HepG2 (cell line): ENCODE results near the gene RAB38. TPM values are rescaled to one million over a fixed set of nuclear protein-coding genes. Genes with fewer than 3 reads are reported as not detected.

Experiments used
- ATAC-seq: fragments of 200-7000 bp; cut with Tn5 transposase; 3 replicates; pipeline ENCODE4 v1.9.1; 2020; ENCODE audit warnings: mild to moderate bottlenecking, moderate library complexity
- BruUV-seq: library from RNA; stranded (reverse); fragments of 400-500 nt; replicated peaks from 2 replicates; lab custom pipeline; 2021; lab: Mats Ljungman, UMichigan
- CTCF ChIA-PET: fragments of 300-600 bp; formaldehyde crosslinking; extraction: SDS; loops from one replicate; lab custom pipeline; 2021; ENCODE audit warnings: low total read pairs, inconsistent platforms, low intra/inter-chr PET ratio; lab: Yijun Ruan, JAX
- POLR2A ChIA-PET: fragments of 350-600 bp; sonication (Branson Sonifier 250); formaldehyde crosslinking; loops from one replicate; lab custom pipeline; 2020; ENCODE audit warnings: antibody characterized with exemption, inconsistent platforms; lab: Yijun Ruan, JAX
- DNase-seq: peaks from one replicate; pipeline ENCODE4 v3.0.0-alpha.2; 2015; ENCODE audit warnings: low spot score
- FAIRE-seq: peaks from 3 replicates; lab custom pipeline; 2011; peaks lifted over from hg19 to GRCh38; lab: Jason Lieb, UNC
- H2AFZ ChIP-seq: one replicate; pipeline ENCODE4 v1.6.1; 2011; ENCODE audit warnings: low read length, inconsistent platforms
- H3K27ac ChIP-seq: fragments of 300-600 bp; 3 replicates; pipeline ENCODE4 v1.8.0; 2011; ENCODE audit warnings: mixed run types, mild to moderate bottlenecking, mixed read lengths, low read length, inconsistent platforms; ENCODE audit not compliant: insufficient read depth; ENCODE audit errors: extremely low read length
- H3K27me3 ChIP-seq, 2 experiments: fragments of 200-600 bp in 1 of 2; 2 replicates in 1 of 2; 3 replicates in 1 of 2; pipeline versions ENCODE4 v1.6.0 to v1.8.0; 2011; ENCODE audit warnings: low read length in 2 of 2, mild to moderate bottlenecking in 2 of 2, moderate library complexity in 2 of 2, inconsistent platforms in 1 of 2; ENCODE audit not compliant: insufficient read depth in 2 of 2, control insufficient read depth in 1 of 2
- H3K36me3 ChIP-seq, 2 experiments: fragments of 200-600 bp in 1 of 2; replicated peaks in 1 of 2; 2 replicates in 1 of 2; 3 replicates in 1 of 2; pipeline versions ENCODE4 v1.5.1 to v1.8.0; 2011; ENCODE audit warnings: low read length in 2 of 2, inconsistent platforms in 1 of 2; ENCODE audit not compliant: insufficient read depth in 2 of 2, control insufficient read depth in 1 of 2
- H3K4me1 ChIP-seq: 2 replicates; pipeline ENCODE4 v1.5.1; 2012; ENCODE audit warnings: low read length, inconsistent platforms; ENCODE audit not compliant: insufficient read depth
- H3K4me2 ChIP-seq: 2 replicates; pipeline ENCODE4 v1.6.0; 2011; ENCODE audit warnings: low read depth, low read length, inconsistent platforms
- H3K4me3 ChIP-seq, 3 experiments: fragments of 200-600 bp in 1 of 3; sonication (generic), shearing (Covaris generic) in 1 of 3; replicated peaks in 1 of 3; 2 replicates each; pipeline ENCODE4 v1.5.1; 2011 to 2016; ENCODE audit warnings: low read length in 3 of 3, inconsistent platforms in 2 of 3, low read depth in 2 of 3, mild to moderate bottlenecking in 2 of 3, control low read depth in 1 of 3, mixed read lengths in 1 of 3; ENCODE audit not compliant: insufficient read depth in 1 of 3
- H3K79me2 ChIP-seq: one replicate; pipeline ENCODE4 v1.6.1; 2011; ENCODE audit warnings: low read length, inconsistent platforms; ENCODE audit not compliant: insufficient read depth
- H3K9ac ChIP-seq: 2 replicates; pipeline ENCODE4 v1.6.0; 2011; ENCODE audit warnings: mild to moderate bottlenecking, low read depth, low read length, inconsistent platforms; ENCODE audit not compliant: insufficient read depth
- H3K9me3 ChIP-seq: 2 replicates; pipeline ENCODE4 v1.5.1; 2012; ENCODE audit warnings: mild to moderate bottlenecking, low read length
- H4K20me1 ChIP-seq: 2 replicates; pipeline ENCODE4 v1.6.0; 2011; ENCODE audit warnings: inconsistent platforms, mild to moderate bottlenecking, low read length, moderate library complexity; ENCODE audit not compliant: insufficient read depth
- ATAD3A ChIP-seq: sonication (generic); formaldehyde crosslinking; IDR thresholded peaks from 2 replicates; pipeline ENCODE4 v1.4.0; 2020; ENCODE audit warnings: missing genetic modification reagents
- ATF1 ChIP-seq: IDR thresholded peaks from 2 replicates; pipeline ENCODE4 v1.6.1; 2016; ENCODE audit warnings: mild to moderate bottlenecking, control low read depth
- CBFB ChIP-seq: sonication (generic); formaldehyde crosslinking; IDR thresholded peaks from 2 replicates; pipeline ENCODE4 v1.4.0; 2020; ENCODE audit warnings: missing genetic modification reagents
- HNF4G ChIP-seq, 2 experiments: sonication (generic) in 1 of 2; formaldehyde crosslinking in 1 of 2; IDR thresholded peaks; 2 replicates each; pipeline versions ENCODE4 v1.4.0 to v1.6.1; 2011 to 2020; ENCODE audit warnings: borderline replicate concordance in 2 of 2, low read depth in 2 of 2, mild to moderate bottlenecking in 2 of 2, low read length in 1 of 2, missing genetic modification reagents in 1 of 2, moderate library complexity in 1 of 2
- PITX1 ChIP-seq: sonication (generic); formaldehyde crosslinking; IDR thresholded peaks from 2 replicates; pipeline ENCODE4 v1.5.1; 2020; ENCODE audit warnings: mild to moderate bottlenecking, missing genetic modification reagents
- POLR2A ChIP-seq, 2 experiments: IDR thresholded peaks; 2 replicates each; pipeline ENCODE4 v1.6.1; 2011; ENCODE audit warnings: low read depth in 2 of 2, low read length in 2 of 2, mild to moderate bottlenecking in 1 of 2, moderate library complexity in 1 of 2; ENCODE audit not compliant: insufficient read depth in 1 of 2
- RXRB ChIP-seq: IDR thresholded peaks from 2 replicates; pipeline ENCODE4 v1.6.1; 2016; ENCODE audit warnings: borderline replicate concordance, missing genetic modification reagents, missing compliant biosample characterization
- SETDB1 ChIP-seq: sonication (generic); formaldehyde crosslinking; IDR thresholded peaks from 2 replicates; pipeline ENCODE4 v1.5.1; 2020; ENCODE audit warnings: missing genetic modification reagents, mild to moderate bottlenecking, borderline replicate concordance
- ZBTB37 ChIP-seq: sonication (generic); formaldehyde crosslinking; IDR thresholded peaks from 2 replicates; pipeline ENCODE4 v1.4.0; 2020; ENCODE audit warnings: mild to moderate bottlenecking, missing genetic modification reagents
- ZFP37 ChIP-seq: sonication (generic); formaldehyde crosslinking; IDR thresholded peaks from 2 replicates; pipeline ENCODE4 v1.4.0; 2020; ENCODE audit warnings: missing genetic modification reagents, borderline replicate concordance
- ZNF260 ChIP-seq: sonication (generic); formaldehyde crosslinking; IDR thresholded peaks from 2 replicates; pipeline ENCODE4 v1.4.0; 2020; ENCODE audit warnings: missing genetic modification reagents, low read depth, mild to moderate bottlenecking, borderline replicate concordance
- ZNF33A ChIP-seq: sonication (generic); formaldehyde crosslinking; IDR thresholded peaks from 2 replicates; pipeline ENCODE4 v1.5.1; 2020; ENCODE audit warnings: missing genetic modification reagents, mild to moderate bottlenecking, moderate library complexity, borderline replicate concordance
- ZNF350 ChIP-seq: sonication (generic); formaldehyde crosslinking; IDR thresholded peaks from 2 replicates; pipeline ENCODE4 v1.4.0; 2020; ENCODE audit warnings: mild to moderate bottlenecking, low read depth, missing genetic modification reagents, borderline replicate concordance
- ZNF616 ChIP-seq: sonication (generic); formaldehyde crosslinking; IDR thresholded peaks from 2 replicates; pipeline ENCODE4 v1.5.0; 2020; ENCODE audit warnings: low read depth, mild to moderate bottlenecking, missing genetic modification reagents
- WGBS: methylation state at CpG from one replicate; pipeline ENCODE4 v1.1.6; 2017; ENCODE audit warnings: low lambda C conversion rate; 5-methylcytosine and 5-hydroxymethylcytosine counted together
- in situ Hi-C: cut with HindIII; loops from 2 replicates; pipeline ENCODE4 v1.10.0; 2017; ENCODE audit warnings: low pct_unique_long_range_greater_than_20kb; ENCODE audit not compliant: extremely low pct_ligation_motif_present
- intact Hi-C: fragments of 100-400 bp; cut with micrococcal nuclease; formaldehyde crosslinking; loops from one replicate; pipeline ENCODE4 v1.10.0; 2022; ENCODE audit not compliant: unreplicated experiment
- polyA plus RNA-seq, 8 experiments: library from polyadenylated mRNA; depleted of rRNA in 3 of 8; stranded (reverse) in 7 of 8; unstranded in 1 of 8; fragments of >200 nt; fragmentation: Illumina TruSeq in 4 of 8; extraction: Trizol in 4 of 8; gene quantifications; 2 replicates each; pipeline versions ENCODE4 v1.2.1 to v1.2.3, GENCODE V29; 2011 to 2016; ENCODE audit warnings: low read depth in 4 of 8, missing spikeins in 1 of 8, mixed read lengths in 1 of 8; ENCODE audit not compliant: insufficient read depth in 1 of 8
- total RNA-seq, 5 experiments: library from RNA; depleted of rRNA; stranded (reverse); fragments of >200 nt; fragmentation: Illumina TruSeq; extraction: Trizol; gene quantifications; 2 replicates each; pipeline ENCODE4 v1.2.3, GENCODE V29; 2016; ENCODE audit warnings: low read depth in 1 of 5
- TF ChIP-seq, protein P1 (sequence below): IDR thresholded peaks from 2 replicates; pipeline ENCODE4 v1.4.0; 2020; ENCODE audit warnings: mild to moderate bottlenecking, missing genetic modification reagents

Gene RAB38
- total and polyA plus RNA-seq, 2 of the 13 experiments (the other 11 are each of a cell fraction or from before 2014, with no cell fraction given), result 0.13 to 0.30 TPM

DNA sequence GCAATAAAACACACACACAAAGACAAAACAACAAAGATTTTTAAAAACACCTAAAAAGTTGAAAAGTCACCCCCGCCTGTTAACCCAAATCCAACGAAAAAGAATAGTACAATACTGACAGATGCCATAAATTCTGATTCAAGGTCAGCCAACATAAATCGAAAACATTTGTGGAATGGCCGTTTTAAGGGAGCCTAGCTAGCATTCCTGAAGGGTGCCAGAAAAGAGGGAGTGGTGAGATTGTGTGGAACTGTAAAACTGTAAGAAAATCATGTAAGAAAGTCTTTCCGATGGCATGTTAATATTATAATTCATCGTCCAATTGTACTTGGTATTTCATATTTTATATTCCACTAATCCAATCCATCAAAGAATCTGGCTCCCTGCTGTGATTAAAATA lies 75.1 kb downstream of the RAB38 start:
- 22% methylated on average over 6 of the region's 6 CpGs for WGBS
- DNase-seq (no peak), ATAC-seq (no peak), FAIRE-seq (no peak)
- Histone ChIP-seq H2AFZ (no peak overlapping the region), H3K27me3 (no peaks in the 10 kb centered on the region), H3K79me2 (no peaks in the 10 kb centered on the region), H3K27ac (no peak overlapping the region), H4K20me1 (no peaks in the 10 kb centered on the region), H3K4me1 (0 out of 2 replicates have a peak, but pooled peaks cover 8% of the 10 kb centered on the region), H3K9ac (no peak overlapping the region), H3K4me2 (no peak overlapping the region), H3K9me3 (no peaks in the 10 kb centered on the region), H3K36me3 (no peaks in the 10 kb centered on the region), H3K4me3 (no peak overlapping the region)
- no TSS peak for BruUV-seq
- TF ChIP-seq HNF4G (IDR thresholded peaks at IDR 0.05; ENCODE audit: borderline replicate concordance, low read depth, low read length) (no peak), HNF4G (CRISPR knock-in tag; IDR thresholded peaks at IDR 0.05; ENCODE audit: borderline replicate concordance, low read depth) (no peak), ZNF350 (CRISPR knock-in tag) (no peak), SETDB1 (CRISPR knock-in tag) (no peak), ZBTB37 (no peak), RXRB (no peak), CBFB (no peak)
- in situ Hi-C loops, result loop anchor here (5.0 kb wide), 1 partner anchor 442 kb away; no protein-coding TSS in a partner anchor
- intact Hi-C loops, result loop anchor here (5.0 kb wide), 1 partner anchor 787 kb away; no protein-coding TSS in a partner anchor
- ChIA-PET POLR2A (no interaction called here), CTCF (no interaction called here)

GRCh38 chr11:88098289-88098688 lies 77.0 kb downstream of the RAB38 start:
- intact Hi-C loops, result no loop called here
- ATAC-seq (no peak), FAIRE-seq (no peak)
- no peak for TF ChIP-seq ZNF33A (CRISPR knock-in tag)
- TF ChIP-seq ATF1, result no peak
- TF ChIP-seq POLR2A (IDR thresholded peaks at IDR 0.05; ENCODE audit: insufficient read depth in 1 of 2, low read depth in 2 of 2, low read length in 2 of 2), result no peak
- TF ChIP-seq, protein P1, sequence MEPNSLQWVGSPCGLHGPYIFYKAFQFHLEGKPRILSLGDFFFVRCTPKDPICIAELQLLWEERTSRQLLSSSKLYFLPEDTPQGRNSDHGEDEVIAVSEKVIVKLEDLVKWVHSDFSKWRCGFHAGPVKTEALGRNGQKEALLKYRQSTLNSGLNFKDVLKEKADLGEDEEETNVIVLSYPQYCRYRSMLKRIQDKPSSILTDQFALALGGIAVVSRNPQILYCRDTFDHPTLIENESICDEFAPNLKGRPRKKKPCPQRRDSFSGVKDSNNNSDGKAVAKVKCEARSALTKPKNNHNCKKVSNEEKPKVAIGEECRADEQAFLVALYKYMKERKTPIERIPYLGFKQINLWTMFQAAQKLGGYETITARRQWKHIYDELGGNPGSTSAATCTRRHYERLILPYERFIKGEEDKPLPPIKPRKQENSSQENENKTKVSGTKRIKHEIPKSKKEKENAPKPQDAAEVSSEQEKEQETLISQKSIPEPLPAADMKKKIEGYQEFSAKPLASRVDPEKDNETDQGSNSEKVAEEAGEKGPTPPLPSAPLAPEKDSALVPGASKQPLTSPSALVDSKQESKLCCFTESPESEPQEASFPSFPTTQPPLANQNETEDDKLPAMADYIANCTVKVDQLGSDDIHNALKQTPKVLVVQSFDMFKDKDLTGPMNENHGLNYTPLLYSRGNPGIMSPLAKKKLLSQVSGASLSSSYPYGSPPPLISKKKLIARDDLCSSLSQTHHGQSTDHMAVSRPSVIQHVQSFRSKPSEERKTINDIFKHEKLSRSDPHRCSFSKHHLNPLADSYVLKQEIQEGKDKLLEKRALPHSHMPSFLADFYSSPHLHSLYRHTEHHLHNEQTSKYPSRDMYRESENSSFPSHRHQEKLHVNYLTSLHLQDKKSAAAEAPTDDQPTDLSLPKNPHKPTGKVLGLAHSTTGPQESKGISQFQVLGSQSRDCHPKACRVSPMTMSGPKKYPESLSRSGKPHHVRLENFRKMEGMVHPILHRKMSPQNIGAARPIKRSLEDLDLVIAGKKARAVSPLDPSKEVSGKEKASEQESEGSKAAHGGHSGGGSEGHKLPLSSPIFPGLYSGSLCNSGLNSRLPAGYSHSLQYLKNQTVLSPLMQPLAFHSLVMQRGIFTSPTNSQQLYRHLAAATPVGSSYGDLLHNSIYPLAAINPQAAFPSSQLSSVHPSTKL (CRISPR knock-in tag), result no peak
- no peak for TF ChIP-seq ZFP37 (CRISPR knock-in tag)
- no peak for TF ChIP-seq PITX1 (CRISPR knock-in tag)
- TF ChIP-seq ZNF616, result no peak
- TF ChIP-seq ATAD3A, result no peak
- TF ChIP-seq ZNF260 (CRISPR knock-in tag), result no peak

More at GRCh38 chr11:88098289-88098688, 77.0 kb downstream of the RAB38 start:
- H2AFZ ChIP-seq, result no peak overlapping the region
- no peaks in the 10 kb centered on the region for H3K27me3 ChIP-seq
- no TSS peak for BruUV-seq
- no peak overlapping the region for H3K4me3 ChIP-seq
- POLR2A ChIA-PET, result no interaction called here
- H3K9ac ChIP-seq, result no peak overlapping the region
- CTCF ChIA-PET, result no interaction called here
- no peaks in the 10 kb centered on the region for H4K20me1 ChIP-seq
- no peaks in the 10 kb centered on the region for H3K36me3 ChIP-seq
- H3K27ac ChIP-seq, result no peak overlapping the region
- no peak for DNase-seq
- no peak overlapping the region for H3K4me2 ChIP-seq
- no peaks in the 10 kb centered on the region for H3K79me2 ChIP-seq
- in situ Hi-C loops, result no loop called here
- H3K9me3 ChIP-seq, result no peaks in the 10 kb centered on the region
- H3K4me1 ChIP-seq, result no peaks in the 10 kb centered on the region
